Left forelimb (tissue), 1 donor: Measurements from ENCODE around the gene TTBK2.
A peak's percentile ranks its signal among the peaks of the same experiment; 100 is the strongest.
"Not testable (repeated sequence)": the region's sequence is repeated elsewhere in the genome, so short reads cannot be mapped to it uniquely, and the experiment has no call there.

Experiments used
- DNase-seq: peaks from one replicate; pipeline ENCODE4 v3.0.0-alpha.2; 2018; ENCODE audit warnings: low spot score

Gene TTBK2

GRCh38 chr15:42920519-42921341, at the start of gene TTBK2:
Gene TTBK2 (minus strand): TSS chr15:42920778. CDS start chr15:42878617, 42,161 bp downstream.
- peak; percentile 99 for DNase-seq

- DNase-seq, result no peak
Observed at GRCh38 chr15:42964476-42964875, 43.9 kb upstream of the TTBK2 start.

DNA sequence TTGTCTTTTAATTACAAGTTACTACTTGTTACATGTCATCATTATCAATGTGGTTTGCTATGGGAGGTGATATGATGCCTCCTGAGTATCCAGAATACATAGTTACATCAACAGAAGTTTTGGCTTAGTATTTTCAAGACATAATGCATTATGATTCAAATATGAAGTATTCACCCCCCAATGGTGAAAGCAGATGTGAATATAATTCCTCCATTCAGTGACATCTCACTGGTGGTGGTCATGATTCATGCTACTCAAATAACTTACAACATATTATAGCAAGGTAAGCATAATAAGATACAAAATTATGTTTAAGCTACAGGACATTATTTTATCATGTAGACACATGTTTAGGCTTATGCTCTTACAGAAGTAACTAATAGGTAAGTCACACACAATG, 34.9 kb upstream of the TTBK2 start:
- no peak for DNase-seq

DNA sequence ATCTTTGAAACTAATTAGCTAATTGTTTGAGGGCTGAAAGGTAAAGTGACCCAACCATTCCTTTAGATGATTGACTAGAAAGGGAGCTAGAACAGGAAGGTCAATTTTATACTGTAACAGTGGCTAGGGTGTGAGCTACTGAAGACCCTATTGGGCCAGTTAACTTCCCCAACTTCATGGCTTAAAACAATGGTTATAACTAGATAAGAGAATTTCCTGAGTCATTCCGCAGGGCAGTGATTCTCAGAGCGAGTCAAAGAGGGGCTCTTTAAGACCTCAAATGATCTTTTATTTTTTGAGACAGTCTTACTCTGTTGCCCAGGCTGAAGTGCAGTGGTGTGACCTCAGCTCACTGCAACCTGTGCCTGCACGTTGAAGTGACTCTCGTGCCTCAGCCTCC, 33.7 kb upstream of the TTBK2 start:
- no peak for DNase-seq

DNA sequence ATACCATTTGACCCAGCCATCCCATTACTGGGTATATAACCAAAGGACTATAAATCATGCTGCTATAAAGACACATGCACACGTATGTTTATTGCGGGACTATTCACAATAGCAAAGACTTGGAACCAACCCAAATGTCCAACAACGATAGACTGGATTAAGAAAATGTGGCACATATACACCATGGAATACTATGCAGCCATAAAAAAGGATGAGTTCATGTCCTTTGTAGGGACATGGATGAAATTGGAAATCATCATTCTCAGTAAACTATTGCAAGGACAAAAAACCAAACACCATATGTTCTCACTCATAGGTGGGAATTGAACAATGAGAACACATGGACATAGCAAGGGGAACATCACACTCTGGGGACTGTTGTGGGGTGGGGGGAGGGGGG, 28.3 kb upstream of the TTBK2 start:
- not testable (repeated sequence) for DNase-seq

DNA sequence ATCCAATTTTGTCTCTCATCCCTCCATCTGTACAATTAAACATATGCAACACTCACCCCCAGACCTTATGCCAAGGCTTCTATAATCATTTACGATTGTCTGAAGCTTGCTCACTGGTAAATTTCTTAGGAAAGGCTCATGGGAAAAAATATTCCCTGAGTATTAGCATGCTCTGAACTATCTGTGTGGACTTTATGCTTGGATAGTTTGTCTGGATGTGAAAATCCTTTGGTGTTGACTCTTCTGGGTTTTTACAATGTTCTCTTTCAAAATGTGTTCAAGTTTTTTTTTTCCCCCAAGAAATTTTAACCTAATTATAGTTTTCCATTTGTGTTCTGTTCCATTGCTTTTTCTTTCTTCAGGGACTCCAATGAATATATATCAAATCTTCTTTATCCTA, 19.9 kb upstream of the TTBK2 start:
- no peak for DNase-seq

DNA sequence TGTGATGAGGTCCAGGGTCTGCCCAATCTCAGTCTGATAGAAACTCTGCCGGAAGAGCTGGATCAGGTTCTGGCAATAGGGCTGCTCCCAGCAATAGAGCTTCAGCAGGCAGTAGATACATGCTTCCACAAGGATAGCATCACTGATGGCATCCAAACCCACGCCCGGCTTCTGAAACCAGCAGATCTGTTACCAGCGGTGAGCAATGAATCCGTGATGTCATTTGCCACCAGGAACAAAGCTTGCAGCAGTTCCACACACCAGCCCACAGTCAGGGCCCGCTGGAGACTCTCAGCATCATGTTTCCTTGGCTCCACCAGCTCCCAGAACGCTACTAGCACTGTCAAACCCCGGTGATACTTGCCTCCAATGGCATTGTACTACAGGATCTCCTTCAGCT, 19.3 kb upstream of the TTBK2 start:
- DNase-seq, result no peak

- no peak for DNase-seq
Observed at GRCh38 chr15:42937143-42937542, 16.6 kb upstream of the TTBK2 start.

GRCh38 chr15:42933886-42934667, 13.5 kb upstream of the TTBK2 start:
- DNase-seq, result no peak

- no peak for DNase-seq
Observed at GRCh38 chr15:42932833-42933515, 12.4 kb upstream of the TTBK2 start.

DNA sequence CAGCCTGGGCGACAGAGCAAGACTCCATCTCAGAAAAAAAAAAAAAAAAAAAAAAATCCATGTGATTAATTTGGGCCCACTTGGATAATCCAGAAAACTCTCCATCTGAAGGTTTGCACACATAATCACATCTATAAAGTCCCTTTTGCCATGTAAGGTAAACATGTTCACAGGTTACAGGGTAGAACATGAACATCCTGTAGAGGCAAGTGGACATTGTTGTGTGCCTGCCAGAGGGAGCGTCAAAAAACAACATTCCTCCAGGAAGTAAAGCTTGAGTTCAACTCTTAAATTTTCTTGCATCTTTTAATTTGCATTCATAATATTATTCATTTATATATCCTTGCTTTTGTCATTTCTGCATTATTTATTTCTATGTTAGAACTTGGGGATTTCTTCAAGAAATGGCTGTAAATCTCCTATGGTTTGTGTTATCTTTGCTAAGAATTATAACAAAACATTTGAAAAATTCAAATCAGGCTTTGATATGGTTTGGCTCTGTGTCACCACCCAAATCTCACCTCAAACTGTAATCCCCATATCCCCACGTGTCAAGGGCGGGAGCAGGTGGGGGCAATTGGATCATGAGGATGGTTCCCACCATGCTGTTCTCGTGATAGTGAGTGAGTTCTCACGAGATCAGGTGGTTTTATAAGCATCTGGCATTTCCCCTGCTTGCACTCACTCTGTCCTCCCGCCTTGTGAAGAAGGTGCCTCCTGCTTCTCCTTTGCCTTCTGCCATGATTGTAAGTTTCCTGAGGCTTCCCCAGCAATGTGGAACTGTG, 11.3 kb upstream of the TTBK2 start:
- DNase-seq, result no peak

- no peak for DNase-seq
Observed at GRCh38 chr15:42929306-42929848, 8.8 kb upstream of the TTBK2 start.

GRCh38 chr15:42921342-42921731, 759 bp upstream of the TTBK2 start:
- no peak for DNase-seq

GRCh38 chr15:42919799-42920518, 619 bp downstream of the TTBK2 start:
- DNase-seq, result peak; percentile 78

GRCh38 chr15:42919308-42919707, 1.3 kb downstream of the TTBK2 start:
- DNase-seq, result no peak

- no peak for DNase-seq
Observed at GRCh38 chr15:42918047-42918446, 2.5 kb downstream of the TTBK2 start.

DNA sequence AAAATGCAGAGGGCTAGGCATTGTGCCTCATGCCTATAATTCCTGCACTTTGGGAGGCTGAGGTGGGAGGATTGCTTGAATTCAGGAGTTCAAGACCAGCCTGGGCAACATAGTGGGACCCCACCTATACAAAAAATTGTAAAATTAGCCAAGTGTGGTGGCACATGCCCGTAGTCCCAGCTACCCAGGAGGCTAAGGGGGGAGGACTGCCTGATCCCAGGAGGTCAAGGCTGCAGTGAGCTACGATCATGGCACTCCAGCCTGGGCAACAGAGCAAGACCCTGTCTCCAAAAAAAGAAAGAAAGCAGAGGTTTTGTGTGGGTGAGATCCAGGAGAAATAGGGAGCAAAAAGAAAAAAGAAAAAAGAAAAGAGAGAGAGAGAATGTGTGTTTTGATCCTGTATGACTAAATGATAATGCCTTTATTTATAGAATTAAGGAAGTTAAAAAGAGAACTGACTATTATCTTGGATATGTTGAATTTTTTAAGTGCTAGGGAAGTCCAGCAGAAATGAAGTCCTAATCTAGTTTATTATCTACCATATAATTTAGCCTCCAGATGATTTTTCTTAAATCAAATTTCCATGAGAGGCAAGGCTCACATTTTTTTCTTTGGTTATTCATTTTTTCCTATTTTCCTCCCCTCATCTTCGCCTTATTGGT, 4.8 kb downstream of the TTBK2 start:
- DNase-seq, result no peak

- DNase-seq, result no peak
Observed at GRCh38 chr15:42914728-42915497, 5.7 kb downstream of the TTBK2 start.

GRCh38 chr15:42911058-42911592, 9.5 kb downstream of the TTBK2 start:
- DNase-seq, result no peak
